GM18858 (cell line): Measurements from ENCODE around the gene ACADS.

Source experiments
- ATAC-seq: cut with Tn5 transposase; IDR thresholded peaks from one replicate; pipeline ENCODE4 v1.9.1; 2021; ENCODE audit not compliant: unreplicated experiment

ACADS gene

GRCh38 chr12:120725659-120726509 is at the start of gene ACADS:
TSS of gene ACADS (plus strand) at chr12:120725826. CDS start at chr12:120725886, 60 bp downstream.
- ATAC-seq, result peak; percentile 86

DNA sequence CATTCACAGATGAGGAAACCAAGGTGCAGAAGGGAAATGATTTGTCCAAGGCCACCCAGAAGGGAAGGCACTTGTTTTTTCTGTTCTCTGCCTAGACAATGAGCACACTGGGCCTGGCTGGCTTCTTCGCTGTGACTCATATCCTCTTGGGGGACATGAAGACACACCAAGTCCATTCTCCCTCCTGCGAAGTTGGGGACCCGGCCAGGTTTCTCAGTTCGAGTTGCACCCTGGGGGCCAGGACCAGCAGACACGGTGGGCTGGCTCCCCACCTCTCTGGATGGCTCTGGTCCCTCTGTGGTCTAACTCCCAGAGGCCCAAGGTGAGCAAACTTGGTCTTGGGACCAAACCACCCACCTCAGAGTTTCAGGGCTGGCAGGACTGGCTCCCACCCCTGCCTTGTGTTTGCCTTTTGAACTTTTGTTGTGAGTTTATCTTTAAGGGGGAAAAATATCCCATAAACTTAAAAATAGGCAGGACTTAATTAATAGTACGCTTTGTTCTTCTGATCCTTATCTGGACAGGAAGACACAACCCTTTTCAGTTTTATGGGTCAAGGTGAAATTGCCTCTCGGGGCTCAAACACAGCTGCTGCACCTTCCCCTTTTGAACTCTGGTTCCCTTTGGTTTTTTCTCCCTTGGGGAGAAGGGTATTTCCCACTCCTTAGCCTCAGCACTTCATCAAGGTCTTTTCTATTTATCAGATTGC is 47.7 kb upstream of the ACADS start:
- no peak for ATAC-seq

- ATAC-seq, result no peak
These were observed 47.1 kb upstream of the ACADS start for GRCh38 chr12:120678572-120678971.

- no peak for ATAC-seq
These were observed 45.4 kb upstream of the ACADS start for GRCh38 chr12:120680165-120680738.

DNA sequence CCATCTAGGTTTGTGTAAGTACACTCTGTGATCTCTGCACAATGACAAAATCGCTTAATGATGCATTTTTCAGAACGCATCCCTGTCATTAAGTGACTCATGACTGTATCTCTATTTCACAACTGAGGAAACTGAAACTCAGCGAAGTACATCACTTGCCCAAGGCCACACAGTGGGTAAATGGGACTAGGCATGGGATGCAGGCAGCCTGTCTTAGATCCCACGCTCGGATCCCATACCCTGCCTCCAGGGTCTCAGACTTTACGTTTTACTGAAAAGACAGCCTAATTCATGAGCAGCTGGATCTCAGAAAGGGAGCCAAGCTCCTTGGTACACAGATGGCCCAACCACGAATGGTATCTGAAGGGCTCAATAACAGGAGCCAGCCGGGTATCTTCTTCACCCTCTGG is 41.1 kb upstream of the ACADS start:
- ATAC-seq, result peak; percentile 6

- ATAC-seq, result no peak
These were observed 40.1 kb upstream of the ACADS start for GRCh38 chr12:120685522-120685921.

DNA sequence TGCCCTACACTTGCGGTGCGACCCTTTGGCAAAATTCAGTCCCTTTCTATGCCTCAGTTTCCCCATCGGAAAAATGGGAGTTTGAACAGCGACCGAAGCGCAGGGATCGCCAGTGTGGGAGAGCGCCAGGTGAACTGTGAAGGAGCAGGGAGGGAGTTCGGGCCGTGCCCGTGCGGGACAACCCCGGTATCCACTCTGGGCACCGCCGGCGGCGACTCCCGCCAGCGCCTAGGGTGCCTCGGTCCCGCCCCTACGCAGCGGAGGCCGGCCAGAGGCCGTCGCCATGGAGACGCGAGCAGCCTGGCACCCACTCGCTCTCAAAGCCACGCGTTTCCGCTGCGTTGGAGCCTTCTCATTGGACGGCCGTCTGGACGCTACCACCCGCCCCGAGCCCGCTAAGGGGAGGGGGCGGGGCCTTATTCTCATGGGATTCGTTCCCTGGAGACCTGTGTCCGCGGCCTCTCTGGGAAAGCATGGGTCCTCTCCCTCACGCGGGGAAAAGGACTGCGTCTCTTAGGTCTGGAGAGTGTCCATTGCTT is 39.4 kb upstream of the ACADS start:
- peak; percentile 56 for ATAC-seq

- peak; percentile 38 for ATAC-seq
These were observed 38.7 kb upstream of the ACADS start, which contains the start of gene MLEC for GRCh38 chr12:120686690-120687577. TSS of gene MLEC (plus strand) at chr12:120687149. CDS start at chr12:120687297, 148 bp downstream.

GRCh38 chr12:120687578-120688289 is 37.9 kb upstream of the ACADS start:
- ATAC-seq, result no peak

DNA sequence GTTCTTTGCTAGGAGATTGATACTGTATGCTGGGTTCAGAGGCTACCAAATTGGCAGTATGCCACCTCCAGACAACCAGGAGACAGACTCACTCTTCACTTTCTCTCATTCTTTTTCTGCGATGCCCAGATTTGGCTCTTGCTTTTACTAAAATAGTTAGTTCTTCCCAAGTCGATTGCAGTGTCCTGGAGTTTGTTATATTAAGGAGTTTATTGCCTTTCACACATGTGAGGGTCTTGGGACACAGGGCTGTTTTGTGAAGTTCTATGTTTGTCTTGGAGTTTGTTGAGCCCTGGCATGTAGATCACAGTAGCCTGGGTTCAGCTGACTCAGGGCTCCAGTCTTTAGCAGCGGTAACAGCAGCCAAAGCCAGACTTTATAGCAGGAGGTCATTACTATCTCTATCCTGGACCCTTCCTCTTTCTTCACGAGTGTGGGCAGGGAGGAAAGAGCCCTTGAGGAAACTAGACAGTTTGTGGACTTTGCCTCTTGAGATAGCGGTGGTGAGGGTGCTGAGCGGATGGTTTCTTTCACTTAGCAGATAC is 37.0 kb upstream of the ACADS start:
- no peak for ATAC-seq

DNA sequence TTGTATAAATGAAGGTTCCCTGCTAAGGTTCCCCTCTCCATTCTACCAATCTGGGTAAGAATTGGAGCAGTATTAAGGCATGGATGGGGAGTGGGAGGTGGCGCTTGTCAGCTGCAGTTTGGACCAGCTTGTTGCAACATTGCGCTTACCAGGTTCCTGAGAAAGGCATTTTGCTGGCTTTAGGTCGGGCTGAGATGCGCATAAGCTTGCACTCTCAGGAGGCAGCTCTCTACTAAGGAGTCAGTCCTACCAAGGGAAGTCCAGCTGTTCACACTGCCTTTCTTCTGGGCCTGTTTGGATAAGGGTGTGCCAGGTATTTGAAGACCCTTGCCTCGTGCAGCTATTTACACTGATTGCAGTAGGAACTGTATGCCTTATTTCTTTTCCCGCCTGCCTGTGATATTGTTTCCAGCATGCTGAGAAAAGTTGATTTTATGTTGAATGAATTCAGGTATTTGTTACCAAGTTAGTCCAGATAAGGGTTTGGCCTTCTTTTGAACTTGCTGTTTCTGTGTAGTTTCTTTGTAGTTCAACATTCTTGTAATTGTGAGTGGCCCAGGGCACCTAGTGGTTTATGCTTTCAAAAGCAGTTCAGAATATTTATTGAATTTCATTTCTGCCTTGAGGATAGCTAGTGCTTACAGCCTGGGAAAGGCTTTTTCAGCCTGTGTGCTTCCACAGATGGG is 36.1 kb upstream of the ACADS start:
- ATAC-seq, result no peak

DNA sequence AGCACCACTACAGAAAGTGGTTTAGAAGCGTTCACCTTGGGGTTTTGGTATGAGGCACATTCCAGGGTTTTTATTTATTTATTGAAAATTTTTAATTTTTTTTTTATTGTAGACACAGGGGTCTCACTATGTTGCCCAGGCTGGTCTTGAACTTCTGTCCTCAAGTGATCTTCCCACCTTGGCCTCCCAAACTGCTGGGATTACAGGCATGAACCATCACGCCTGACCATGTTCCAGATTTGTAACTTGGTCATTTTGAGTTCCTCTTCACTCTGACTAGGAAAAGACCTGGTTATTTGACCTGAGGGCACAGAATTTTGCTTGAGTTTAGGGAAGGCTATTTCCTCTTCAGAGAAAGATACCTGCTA is 35.6 kb upstream of the ACADS start:
- ATAC-seq, result no peak

GRCh38 chr12:120690978-120691377 is 34.6 kb upstream of the ACADS start:
- ATAC-seq, result no peak

DNA sequence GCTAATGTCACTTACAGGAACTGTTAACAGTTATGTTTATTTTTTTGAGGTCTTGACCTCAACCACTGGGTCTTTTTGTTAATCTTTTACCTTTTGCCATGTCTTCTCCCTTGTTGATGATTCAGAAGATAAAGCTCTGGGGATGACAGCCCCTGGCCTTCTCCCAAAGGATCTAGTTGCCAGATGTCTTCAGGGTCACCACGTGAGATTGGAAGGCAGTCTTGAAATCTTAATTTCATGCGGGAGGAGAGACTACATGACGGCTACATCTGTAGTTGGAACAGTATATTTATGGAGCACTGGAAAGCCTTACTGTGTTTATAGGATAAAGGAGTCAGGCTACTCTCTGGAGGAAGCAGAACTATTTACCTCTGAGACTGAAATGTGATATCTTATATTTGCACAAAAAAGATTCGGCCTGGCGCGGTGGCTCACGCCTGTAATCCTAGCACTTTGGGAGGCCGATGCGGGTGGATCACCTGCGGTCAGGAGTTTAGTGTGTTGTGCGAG is 33.0 kb upstream of the ACADS start:
- ATAC-seq, result no peak

- no peak for ATAC-seq
These were observed 31.8 kb upstream of the ACADS start for GRCh38 chr12:120693848-120694247.

DNA sequence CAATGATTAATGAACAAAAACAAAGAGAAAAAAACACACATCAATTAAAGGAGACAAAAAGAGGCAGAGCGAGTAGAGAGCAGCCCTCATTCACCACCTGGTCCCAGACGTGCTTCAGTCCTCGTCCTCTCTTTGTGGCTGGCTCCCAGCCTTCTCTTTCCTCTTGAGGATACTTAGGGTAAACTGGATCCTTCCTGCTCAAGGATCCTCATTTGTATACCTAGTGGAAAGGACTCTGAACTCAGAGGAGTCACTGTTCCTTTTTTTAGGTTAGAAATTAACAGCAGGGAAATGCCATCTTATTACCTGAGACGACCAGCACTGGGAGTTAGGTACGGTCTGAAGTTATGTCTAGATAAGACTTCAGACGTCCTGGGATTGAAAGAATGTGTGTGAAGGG is 29.0 kb upstream of the ACADS start:
- ATAC-seq, result no peak

GRCh38 chr12:120697344-120697743 is 28.3 kb upstream of the ACADS start:
- ATAC-seq, result no peak

DNA sequence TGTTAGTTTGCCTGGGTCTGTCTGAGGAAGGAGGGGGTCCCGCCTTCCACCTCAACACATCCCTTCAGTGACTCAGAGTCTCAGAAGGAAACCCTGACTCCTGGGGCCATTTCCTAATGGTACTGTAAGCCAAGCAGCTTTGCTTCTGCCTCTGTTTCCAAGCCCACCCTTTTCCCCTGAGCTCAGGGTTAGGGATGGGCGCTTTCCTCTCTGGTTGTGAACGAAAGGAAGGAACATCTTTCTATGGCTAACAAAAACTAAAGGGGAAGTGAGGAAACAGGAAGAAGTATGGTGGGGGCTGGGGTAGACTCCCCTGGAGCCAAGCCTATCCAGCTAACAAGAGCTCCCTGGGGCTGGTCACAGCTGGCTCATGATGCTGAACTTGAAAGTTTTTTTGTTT is 27.0 kb upstream of the ACADS start:
- no peak for ATAC-seq

- no peak for ATAC-seq
These were observed 26.1 kb upstream of the ACADS start for GRCh38 chr12:120699553-120699952.
